COLO668 (cell line): ENCODE data around the gene RABGAP1L.
"Not testable (repeated sequence)": the region's sequence is repeated elsewhere in the genome, so short reads cannot be mapped to it uniquely, and the experiment has no call there.

Source experiments
- DNase-seq: peaks from one replicate; lab custom pipeline; 2025; ENCODE audit not compliant: unreplicated experiment; lab: John Stamatoyannopoulos, UW

The RABGAP1L gene

GRCh38 chr1:174286042-174286441 is 126.7 kb downstream of the RABGAP1L start:
- DNase-seq: no peak

GRCh38 chr1:174289644-174290310 is 130.5 kb downstream of the RABGAP1L start:
- DNase-seq: no peak

- DNase-seq: no peak
Observed at GRCh38 chr1:174291059-174291458, 131.7 kb downstream of the RABGAP1L start.

- DNase-seq: no peak
Observed at GRCh38 chr1:174296309-174296708, 137.0 kb downstream of the RABGAP1L start.

- DNase-seq: no peak
Observed at GRCh38 chr1:174297351-174297750, 138.0 kb downstream of the RABGAP1L start.

GRCh38 chr1:174301295-174302077 is 142.2 kb downstream of the RABGAP1L start:
- DNase-seq: no peak

GRCh38 chr1:174308604-174309003 is 149.3 kb downstream of the RABGAP1L start:
- no peak for DNase-seq

GRCh38 chr1:174309490-174309889 is 150.2 kb downstream of the RABGAP1L start:
- no peak for DNase-seq

GRCh38 chr1:174314433-174314832 is 155.1 kb downstream of the RABGAP1L start:
- no peak for DNase-seq

- DNase-seq: no peak
Observed at GRCh38 chr1:174315239-174315638, 155.9 kb downstream of the RABGAP1L start.

- not testable (repeated sequence) for DNase-seq
Observed at GRCh38 chr1:174320897-174321296, 161.6 kb downstream of the RABGAP1L start.

GRCh38 chr1:174322202-174322862 is 163.0 kb downstream of the RABGAP1L start:
- no peak for DNase-seq

GRCh38 chr1:174324493-174324892 is 165.2 kb downstream of the RABGAP1L start:
- DNase-seq: no peak

- DNase-seq: no peak
Observed at GRCh38 chr1:174324939-174325338, 165.6 kb downstream of the RABGAP1L start.

- no peak for DNase-seq
Observed at GRCh38 chr1:174326278-174326677, 167.0 kb downstream of the RABGAP1L start.

- no peak for DNase-seq
Observed at GRCh38 chr1:174333437-174333836, 174.1 kb downstream of the RABGAP1L start.

- DNase-seq: no peak
Observed at GRCh38 chr1:174337000-174337681, 177.8 kb downstream of the RABGAP1L start.

GRCh38 chr1:174340404-174340803 is 181.1 kb downstream of the RABGAP1L start:
- DNase-seq: not testable (repeated sequence)

GRCh38 chr1:174344162-174344561 is 184.8 kb downstream of the RABGAP1L start:
- no peak for DNase-seq

GRCh38 chr1:174352117-174352516 is 192.8 kb downstream of the RABGAP1L start:
- DNase-seq: no peak

- no peak for DNase-seq
Observed at GRCh38 chr1:174352883-174353608, 193.7 kb downstream of the RABGAP1L start.
